OCI-M2 (cell line): ENCODE results near the gene PRDM13.
"Not testable (repeated sequence)": the region's sequence is repeated elsewhere in the genome, so short reads cannot be mapped to it uniquely, and the experiment has no call there.

Experiments used
- DNase-seq: peaks from one replicate; lab custom pipeline; 2025; ENCODE audit not compliant: unreplicated experiment; lab: John Stamatoyannopoulos, UW

PRDM13 gene

DNA sequence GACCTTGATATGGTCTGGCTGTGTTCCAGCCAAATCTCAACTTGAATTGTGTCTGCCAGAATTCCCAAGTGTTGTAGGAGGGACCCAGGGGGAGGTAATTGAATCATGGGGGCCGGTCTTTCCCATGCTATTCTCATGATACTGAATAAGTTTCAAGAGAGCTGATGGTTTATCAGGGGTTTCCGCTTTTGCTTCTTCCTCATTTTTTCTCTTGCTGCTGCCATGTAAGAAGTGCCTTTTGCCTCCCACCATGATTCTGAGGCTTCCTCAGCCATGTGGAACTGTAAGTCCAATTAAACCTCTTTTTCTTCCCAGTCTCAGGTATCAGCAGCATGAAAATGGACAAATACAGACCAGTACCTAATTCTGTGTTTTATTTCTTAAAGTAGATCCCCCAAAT lies 15.4 kb downstream of the PRDM13 start:
- DNase-seq, result not testable (repeated sequence)

GRCh38 chr6:99629293-99629692 lies 22.7 kb downstream of the PRDM13 start:
- DNase-seq, result no peak

GRCh38 chr6:99637629-99638028 lies 31.0 kb downstream of the PRDM13 start:
- DNase-seq, result no peak

DNA sequence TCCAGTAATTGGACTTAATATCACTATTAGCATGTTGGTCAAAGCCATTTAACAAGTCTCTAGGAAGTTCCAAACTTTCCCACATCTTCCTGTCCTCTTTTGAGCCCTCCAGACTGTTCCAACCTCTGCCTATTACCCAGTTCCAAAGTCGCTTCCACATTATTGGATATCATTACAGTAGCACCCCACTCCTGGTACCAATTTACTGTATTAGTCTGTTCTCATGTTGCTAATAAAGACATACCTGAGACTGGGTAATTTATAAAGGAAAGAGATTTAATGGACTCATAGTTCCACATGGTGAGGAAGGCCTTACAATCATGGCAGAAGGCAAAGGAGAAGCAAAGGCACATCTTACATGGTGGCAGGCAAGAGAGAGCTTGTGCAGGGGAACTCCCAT lies 31.7 kb downstream of the PRDM13 start:
- DNase-seq, result not testable (repeated sequence)

DNA sequence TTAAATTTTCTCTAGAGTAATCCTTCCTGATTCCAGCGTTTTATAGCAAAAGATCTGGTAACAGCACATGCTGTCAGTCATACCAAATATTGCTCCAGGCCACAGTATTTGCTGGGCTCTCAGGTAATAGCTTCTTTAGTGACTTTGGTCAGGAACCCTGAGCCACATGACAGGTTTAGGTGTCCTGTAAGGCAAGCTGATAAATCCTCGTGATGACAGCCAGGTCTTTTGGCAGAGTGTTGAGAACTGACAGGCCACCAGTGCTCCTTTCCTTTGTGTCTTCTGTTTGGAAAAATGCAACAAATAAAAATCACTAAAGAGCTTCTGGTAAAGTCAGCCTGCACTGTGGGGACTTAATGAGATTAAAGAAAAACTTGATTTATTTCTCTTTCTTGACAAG lies 34.6 kb downstream of the PRDM13 start:
- DNase-seq, result no peak

GRCh38 chr6:99645986-99646385 lies 39.4 kb downstream of the PRDM13 start:
- no peak for DNase-seq

DNA sequence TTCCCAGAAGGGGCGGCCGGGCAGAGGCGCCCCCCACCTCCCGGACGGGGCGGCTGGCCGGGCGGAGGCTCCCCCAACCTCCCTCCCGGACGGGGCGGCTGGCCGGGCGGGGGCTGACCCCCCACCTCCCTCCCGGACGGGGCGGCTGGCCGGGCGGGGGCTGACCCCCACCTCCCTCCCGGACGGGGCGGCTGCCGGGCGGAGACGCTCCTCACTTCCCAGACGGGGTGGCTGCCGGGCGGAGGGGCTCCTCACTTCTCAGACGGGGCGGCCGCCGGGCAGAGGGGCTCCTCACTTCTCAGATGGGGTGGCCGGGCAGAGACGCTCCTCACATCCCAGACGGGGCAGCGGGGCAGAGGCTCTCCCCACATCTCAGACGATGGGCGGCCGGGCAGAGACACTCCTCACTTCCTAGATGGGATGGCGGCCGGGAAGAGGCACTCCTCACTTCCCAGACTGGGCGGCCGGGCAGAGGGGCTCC lies 43.5 kb downstream of the PRDM13 start:
- not testable (repeated sequence) for DNase-seq

GRCh38 chr6:99660206-99660605 lies 53.6 kb downstream of the PRDM13 start:
- DNase-seq, result no peak

GRCh38 chr6:99661870-99662269 lies 55.2 kb downstream of the PRDM13 start:
- no peak for DNase-seq

DNA sequence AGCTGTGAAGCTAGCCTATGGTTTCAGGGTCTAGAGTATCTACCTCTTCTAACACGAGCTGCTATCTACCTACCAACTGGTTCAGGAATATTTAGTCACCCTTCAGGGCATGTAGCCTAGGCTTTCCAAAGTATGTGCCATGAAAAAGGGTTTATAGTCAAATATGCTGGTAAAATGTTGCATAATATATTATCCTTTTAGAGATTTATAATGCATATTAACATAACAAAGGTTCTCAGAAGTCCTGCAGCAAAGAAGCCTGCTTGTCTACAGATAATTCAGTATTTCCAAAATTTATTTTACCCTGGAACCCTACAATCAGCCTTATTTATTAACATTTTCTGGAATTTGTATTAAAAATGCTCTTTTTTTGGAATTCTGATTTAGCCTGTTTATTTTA lies 56.0 kb downstream of the PRDM13 start:
- DNase-seq, result no peak
